Measurements from ENCODE around the gene ADGRA1.

GRCh38 chr10:133144771-133145170, 57.0 kb downstream of the ADGRA1 start:
- TF ChIP-seq CTCF (IDR thresholded peaks at IDR 0.05) (no peak), POLR2A (IDR thresholded peaks at IDR 0.05) (no peak)
